GM15510 (cell line): Measurements from ENCODE around the gene TMEM161A.

Source experiments
- POLR2A ChIP-seq: IDR thresholded peaks from 3 replicates; pipeline ENCODE4 v1.6.1; 2011; ENCODE audit warnings: borderline replicate concordance; ENCODE audit not compliant: insufficient read length; ENCODE audit errors: extremely low read depth

The TMEM161A gene

GRCh38 chr19:19142347-19142746 is 4.1 kb upstream of the TMEM161A start:
- TF ChIP-seq POLR2A = no peak

- TF ChIP-seq POLR2A = no peak
Observed at GRCh38 chr19:19140476-19140875, 2.2 kb upstream of the TMEM161A start.

GRCh38 chr19:19139876-19140229 is 1.6 kb upstream of the TMEM161A start:
- no peak for TF ChIP-seq POLR2A

- no peak for TF ChIP-seq POLR2A
Observed at GRCh38 chr19:19137556-19138108, 646 bp downstream of the TMEM161A start.

- TF ChIP-seq POLR2A = no peak
Observed at GRCh38 chr19:19134687-19135158, 3.6 kb downstream of the TMEM161A start.

GRCh38 chr19:19133985-19134384 is 4.3 kb downstream of the TMEM161A start:
- no peak for TF ChIP-seq POLR2A

GRCh38 chr19:19132912-19133311 is 5.4 kb downstream of the TMEM161A start:
- no peak for TF ChIP-seq POLR2A

- no peak for TF ChIP-seq POLR2A
Observed at GRCh38 chr19:19131989-19132388, 6.3 kb downstream of the TMEM161A start.

GRCh38 chr19:19126102-19126501 is 12.2 kb downstream of the TMEM161A start:
- TF ChIP-seq POLR2A = no peak

- no peak for TF ChIP-seq POLR2A
Observed at GRCh38 chr19:19123386-19123785, 14.9 kb downstream of the TMEM161A start.

GRCh38 chr19:19122902-19123301 is 15.4 kb downstream of the TMEM161A start:
- no peak for TF ChIP-seq POLR2A

- TF ChIP-seq POLR2A = no peak
Observed at GRCh38 chr19:19121371-19121770, 16.9 kb downstream of the TMEM161A start.

GRCh38 chr19:19120308-19121231 is 17.7 kb downstream of the TMEM161A start:
- TF ChIP-seq POLR2A = no peak

GRCh38 chr19:19119325-19120237 is 18.7 kb downstream of the TMEM161A start:
- TF ChIP-seq POLR2A = no peak

GRCh38 chr19:19115954-19116353 is 22.3 kb downstream of the TMEM161A start:
- no peak for TF ChIP-seq POLR2A

GRCh38 chr19:19113040-19113626 is 25.1 kb downstream of the TMEM161A start:
- no peak for TF ChIP-seq POLR2A
